ENCODE data around the gene COL2A1.

COL2A1 gene

DNA sequence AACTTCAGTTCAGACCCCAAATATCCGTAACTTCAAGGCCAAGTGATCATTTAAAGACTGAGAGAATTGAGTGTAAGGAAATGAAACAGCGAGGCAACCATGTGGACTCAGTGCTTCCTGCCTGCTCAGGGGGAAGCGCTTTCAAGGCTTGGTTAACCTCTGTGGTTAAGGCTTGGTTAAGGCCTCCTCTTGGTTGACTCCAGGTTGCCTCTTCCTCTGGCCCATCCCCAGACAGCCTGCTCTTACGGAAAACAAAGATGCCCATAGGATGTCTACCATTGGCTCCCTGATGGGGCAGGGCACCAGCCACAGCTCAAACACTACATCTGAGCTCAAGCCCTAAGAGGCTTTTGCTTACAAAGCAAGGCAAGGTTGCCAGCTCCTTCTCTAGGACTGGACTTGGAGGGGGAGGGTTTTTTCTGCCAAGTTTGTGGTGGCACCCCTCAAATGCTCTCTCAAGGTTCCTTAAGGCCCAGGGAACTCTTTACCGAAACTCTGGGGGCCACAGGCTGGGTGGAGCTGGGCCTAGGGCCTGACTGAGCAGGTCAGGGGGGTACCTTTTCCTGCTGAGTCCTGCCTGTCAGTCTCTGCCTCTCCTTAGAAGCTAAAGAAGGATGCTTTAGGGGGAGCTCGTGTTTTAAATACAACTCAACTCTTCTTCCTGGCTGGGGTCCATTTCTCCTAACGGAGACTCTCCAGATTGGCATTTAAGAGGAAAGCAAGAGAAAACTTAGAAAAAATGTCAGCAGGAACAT is 13.7 kb downstream of the COL2A1 start:
- DNase-seq (ENCODE audit: low read depth in 4 of 4, low spot score in 1 of 4): no peak

GRCh38 chr12:47989666-47990065 is 14.6 kb downstream of the COL2A1 start:
- DNase-seq (ENCODE audit: low read depth in 4 of 4, low spot score in 1 of 4): no peak

GRCh38 chr12:47989023-47989417 is 15.3 kb downstream of the COL2A1 start:
- no peak for DNase-seq (ENCODE audit: low read depth in 4 of 4, low spot score in 1 of 4)

DNA sequence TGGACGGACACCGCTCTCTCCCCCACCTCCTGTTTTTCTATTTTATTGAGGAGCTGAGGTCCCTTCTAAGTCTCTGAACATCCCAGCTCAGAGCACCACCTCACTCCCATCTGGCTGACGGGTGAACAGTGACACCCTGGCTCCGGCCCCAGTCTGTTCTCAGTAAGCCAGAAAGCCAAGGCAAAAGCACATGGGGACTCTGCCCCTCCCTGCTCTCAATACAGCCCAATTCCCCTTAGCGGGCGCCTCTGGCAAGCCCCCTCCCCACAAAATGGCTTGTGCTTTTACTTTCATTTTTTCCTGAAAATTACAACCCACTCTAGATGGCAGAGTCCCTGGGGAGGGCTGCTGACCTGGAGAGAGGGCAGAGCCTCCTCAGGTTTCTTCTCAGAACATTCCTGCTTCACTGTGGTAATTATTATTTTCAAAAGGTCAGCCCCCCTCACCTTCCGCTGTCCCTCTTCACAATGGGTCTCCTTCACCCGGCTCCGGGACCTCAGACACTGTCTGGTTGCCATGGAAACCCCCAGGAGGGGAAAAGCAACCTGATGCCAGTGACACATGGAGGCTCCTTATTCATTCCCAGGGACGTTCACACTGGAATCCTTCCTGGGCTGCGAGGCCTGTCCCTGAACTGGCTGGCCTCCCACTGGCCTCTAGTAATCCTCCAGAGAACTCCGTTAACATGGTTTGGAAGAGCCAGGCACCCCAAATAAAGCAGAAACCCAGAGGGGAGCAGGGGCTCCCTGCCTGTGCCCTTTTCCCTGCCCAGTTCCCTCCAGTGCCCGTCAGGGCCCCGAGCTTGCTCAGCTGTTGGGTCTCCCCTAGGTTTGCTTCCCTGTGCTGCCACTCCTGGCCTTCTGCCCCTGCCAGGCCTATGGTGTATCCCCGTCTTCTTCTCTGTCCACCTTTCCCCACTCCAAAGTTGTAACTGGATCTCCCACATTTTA is 15.9 kb downstream of the COL2A1 start:
- DNase-seq (ENCODE audit: low read depth in 4 of 4, low spot score in 1 of 4): no peak

DNA sequence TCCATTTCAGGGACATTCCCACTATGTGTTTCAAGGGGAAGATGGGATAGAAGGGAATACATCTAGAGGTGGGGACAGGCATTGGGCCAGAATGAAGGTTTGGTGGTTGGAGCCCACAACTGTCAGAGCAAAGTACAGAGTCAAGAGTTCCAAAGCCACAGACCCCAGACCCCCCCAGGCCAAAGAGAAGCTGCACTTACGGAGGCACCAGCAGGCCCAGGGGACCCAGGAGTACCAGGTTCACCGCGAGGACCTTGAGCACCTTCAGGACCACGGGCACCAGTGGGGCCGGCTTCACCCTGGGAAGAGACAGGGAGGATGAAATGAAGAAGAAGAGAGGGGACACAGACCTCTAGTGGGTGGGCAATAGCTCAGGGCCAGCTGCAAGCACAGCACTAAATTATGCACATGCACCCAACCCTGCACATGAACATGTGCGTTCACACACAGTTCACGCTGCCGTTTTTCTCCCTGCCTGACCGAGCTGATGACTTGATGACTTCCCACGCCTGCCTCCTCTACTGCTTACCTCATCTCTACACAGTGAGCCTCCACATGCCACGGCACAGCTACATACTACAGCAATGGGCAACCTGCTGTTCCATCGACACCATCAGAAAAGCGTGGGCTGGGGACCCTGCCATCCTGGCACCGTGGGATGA is 16.7 kb downstream of the COL2A1 start:
- DNase-seq (ENCODE audit: low read depth in 4 of 4, low spot score in 1 of 4): no peak

DNA sequence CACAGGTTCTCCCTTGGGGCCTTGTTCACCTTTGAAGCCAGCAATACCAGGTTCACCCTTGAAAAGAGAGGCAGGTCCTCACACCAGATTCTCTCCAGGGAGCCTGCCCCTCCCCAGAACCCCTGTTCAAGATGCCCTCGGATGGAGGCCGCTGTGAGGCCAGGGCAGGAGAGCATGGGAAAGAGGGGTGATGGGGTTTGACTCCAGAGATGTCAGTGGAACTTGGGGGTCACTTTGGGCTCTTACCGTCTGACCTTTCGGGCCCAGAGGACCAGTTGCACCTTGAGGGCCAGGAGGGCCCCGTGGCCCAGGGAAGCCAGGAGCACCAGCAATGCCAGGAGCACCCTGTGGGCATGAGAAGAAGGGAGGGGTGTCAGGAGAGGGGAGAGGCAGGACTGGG is 17.4 kb downstream of the COL2A1 start:
- DNase-seq (ENCODE audit: low read depth in 4 of 4, low spot score in 1 of 4): no peak

GRCh38 chr12:47986291-47986660 is 18.0 kb downstream of the COL2A1 start:
- no peak for DNase-seq (ENCODE audit: low read depth in 4 of 4, low spot score in 1 of 4)

DNA sequence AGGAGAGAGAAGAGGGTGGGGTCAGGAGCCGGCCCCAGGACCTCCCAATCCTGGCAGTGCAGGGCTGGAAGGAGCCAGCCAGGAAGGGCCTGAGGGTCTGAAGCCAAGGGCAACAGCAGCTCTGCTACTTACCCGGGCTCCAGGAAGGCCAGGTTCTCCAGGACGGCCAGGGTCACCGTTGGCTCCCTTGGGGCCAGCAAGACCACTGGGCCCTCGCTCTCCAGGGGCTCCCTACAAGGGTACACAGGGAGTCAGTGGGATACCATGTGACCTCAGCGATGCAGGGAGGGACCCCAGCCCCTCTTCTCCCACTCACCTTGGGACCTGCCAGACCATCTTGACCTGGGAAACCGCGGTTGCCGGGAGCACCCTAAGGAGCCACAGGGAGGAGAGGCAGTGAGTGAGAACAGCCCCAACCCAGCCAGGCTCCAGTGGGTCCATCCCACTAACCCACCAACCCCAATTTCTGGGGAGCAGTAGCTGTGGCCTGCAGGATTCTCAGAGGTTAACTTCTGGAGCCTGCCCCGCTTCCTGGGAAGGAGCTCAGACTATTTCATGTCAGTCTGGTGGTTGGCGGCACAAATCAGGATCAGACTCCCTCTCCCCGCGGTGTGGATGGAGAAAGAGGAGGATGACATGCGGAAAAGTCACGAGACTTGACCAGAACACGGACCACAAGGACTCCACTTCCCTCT is 18.5 kb downstream of the COL2A1 start:
- DNase-seq (ENCODE audit: low read depth in 4 of 4, low spot score in 1 of 4): no peak

GRCh38 chr12:47984331-47984801 is 19.9 kb downstream of the COL2A1 start:
- no peak for DNase-seq (ENCODE audit: low read depth in 4 of 4, low spot score in 1 of 4)

- no peak for DNase-seq (ENCODE audit: low read depth in 4 of 4, low spot score in 1 of 4)
Measured at GRCh38 chr12:47983541-47984115, 20.6 kb downstream of the COL2A1 start.

DNA sequence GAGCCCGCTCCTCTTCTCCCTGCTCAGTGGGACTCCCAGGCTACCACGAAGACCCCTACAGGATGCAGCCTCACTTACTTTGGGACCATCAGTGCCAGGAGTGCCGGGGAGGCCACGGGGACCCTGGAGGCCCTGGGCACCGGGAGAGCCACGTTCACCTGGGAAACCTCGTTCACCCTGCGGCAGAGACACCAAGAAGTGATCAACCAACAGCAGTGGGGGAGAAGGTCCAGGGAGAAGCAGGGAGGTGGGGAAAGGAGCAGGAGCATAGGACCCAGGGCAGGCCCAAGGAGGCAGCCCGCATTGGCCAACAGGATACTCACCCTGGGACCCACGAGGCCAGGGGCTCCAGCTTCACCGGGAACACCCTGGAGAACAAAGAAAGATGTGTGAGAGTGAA is 21.5 kb downstream of the COL2A1 start:
- DNase-seq (ENCODE audit: low read depth in 4 of 4, low spot score in 1 of 4): no peak

GRCh38 chr12:47982311-47982710 is 22.0 kb downstream of the COL2A1 start:
- no peak for DNase-seq (ENCODE audit: low read depth in 4 of 4, low spot score in 1 of 4)

GRCh38 chr12:47981496-47982260 is 22.6 kb downstream of the COL2A1 start:
- no peak for DNase-seq (ENCODE audit: low read depth in 4 of 4, low spot score in 1 of 4)

DNA sequence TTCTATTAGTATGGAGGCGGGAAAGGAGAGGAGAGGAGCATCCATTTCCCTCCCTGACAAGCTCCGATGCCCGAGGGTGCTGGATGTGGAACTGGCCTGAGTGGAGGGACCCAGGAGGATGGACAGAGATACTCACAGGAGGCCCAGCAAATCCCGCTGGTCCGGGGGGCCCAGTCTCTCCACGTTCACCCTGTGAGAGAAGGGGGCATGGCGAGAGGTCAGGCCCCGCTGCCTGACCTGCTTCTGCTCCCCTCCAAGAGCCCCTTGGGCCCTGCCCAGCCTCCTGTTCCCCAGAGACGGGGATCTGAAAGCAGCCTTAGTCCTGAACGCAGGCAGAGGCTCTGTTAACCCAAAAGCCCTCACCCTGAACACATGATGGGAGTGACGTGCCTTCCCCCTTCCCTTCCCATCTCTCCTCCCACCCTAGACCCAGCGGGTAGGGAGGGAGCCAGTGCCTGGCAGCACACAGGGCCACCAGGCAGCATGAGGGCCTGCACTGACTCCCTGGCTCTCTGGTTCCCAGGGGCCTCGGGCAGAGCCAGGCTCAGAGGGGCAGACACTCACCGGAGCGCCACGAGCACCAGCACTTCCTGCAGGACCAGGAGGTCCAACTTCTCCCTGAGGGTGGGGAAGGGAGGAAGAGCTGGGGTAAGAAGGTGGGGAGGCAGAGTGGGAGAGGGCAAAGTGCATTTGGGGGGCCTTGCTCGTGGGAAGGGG is 23.3 kb downstream of the COL2A1 start:
- DNase-seq (ENCODE audit: low read depth in 4 of 4, low spot score in 1 of 4): no peak

- no peak for DNase-seq (ENCODE audit: low read depth in 4 of 4, low spot score in 1 of 4)
Measured at GRCh38 chr12:47980197-47980596, 24.1 kb downstream of the COL2A1 start.

GRCh38 chr12:47979686-47980085 is 24.6 kb downstream of the COL2A1 start:
- no peak for DNase-seq (ENCODE audit: low read depth in 4 of 4, low spot score in 1 of 4)

GRCh38 chr12:47979166-47979565 is 25.1 kb downstream of the COL2A1 start:
- DNase-seq (ENCODE audit: low read depth in 4 of 4, low spot score in 1 of 4): no peak

GRCh38 chr12:47978598-47978873 is 25.7 kb downstream of the COL2A1 start:
- no peak for DNase-seq (ENCODE audit: low read depth in 4 of 4, low spot score in 1 of 4)

DNA sequence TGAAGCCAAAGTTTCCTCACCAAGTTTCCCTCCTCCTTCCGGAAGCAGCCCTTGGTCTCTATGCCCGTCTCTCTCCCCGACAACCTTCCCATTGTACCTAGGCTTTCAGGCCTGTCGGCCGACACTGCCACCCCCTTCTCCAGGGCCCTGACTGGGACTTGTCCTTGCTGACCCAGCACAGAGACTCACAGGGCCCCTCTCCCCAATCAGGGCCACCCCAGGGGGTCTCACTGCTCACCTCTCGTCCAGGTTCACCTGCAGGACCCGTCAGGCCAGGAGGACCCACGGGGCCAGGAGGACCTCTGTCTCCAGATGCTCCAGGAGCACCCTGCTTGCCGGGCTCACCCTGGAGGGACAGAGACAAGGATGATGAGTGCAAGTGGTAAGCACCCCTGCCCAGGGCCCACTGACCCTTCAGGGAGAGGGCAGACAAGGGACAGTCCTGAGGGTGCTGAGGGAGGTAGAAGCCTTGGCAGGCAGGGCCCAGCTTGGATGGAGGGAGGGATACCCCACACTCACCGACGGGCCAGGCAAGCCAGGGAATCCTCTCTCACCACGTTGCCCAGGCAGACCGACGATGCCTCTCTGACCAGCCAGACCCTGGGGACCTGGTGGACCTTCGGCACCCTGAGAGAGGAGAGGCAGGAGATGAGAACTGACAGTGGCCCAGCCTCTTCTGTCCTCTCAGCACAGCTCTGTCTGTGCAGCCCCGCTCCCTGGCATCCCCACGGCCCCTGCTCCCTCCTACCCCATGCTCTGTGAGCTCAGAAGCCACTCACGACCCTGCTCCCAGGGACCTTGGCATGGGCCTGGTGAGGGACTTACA is 26.3 kb downstream of the COL2A1 start:
- no peak for DNase-seq (ENCODE audit: low read depth in 4 of 4, low spot score in 1 of 4)

Data from stimulated activated CD4-positive, alpha-beta T cell treated with anti-CD3 and anti-CD28 coated beads, Interleukin-1b, Interleukin-23, amount 100 ng/mL, for 24 hours (primary cell).